K562 (cell line): ENCODE data around the gene ITIH3. TPM values are rescaled to one million over a fixed set of nuclear protein-coding genes. Genes with fewer than 3 reads are reported as not detected.
A peak's percentile ranks its signal among the peaks of the same experiment; 100 is the strongest.

Experiments used
- ATAC-seq: fragments of 200-7000 bp; cut with Tn5 transposase; 3 replicates; pipeline ENCODE4 v1.9.1; 2020; ENCODE audit warnings: moderate library complexity
- BruUV-seq: library from RNA; stranded (reverse); fragments of 400-500 nt; replicated peaks from 2 replicates; lab custom pipeline; 2021; lab: Mats Ljungman, UMichigan
- CTCF ChIA-PET: fragments of 300-600 bp; formaldehyde crosslinking; extraction: SDS; loops from one replicate; lab custom pipeline; 2021; ENCODE audit warnings: low intra/inter-chr PET ratio; lab: Yijun Ruan, JAX
- POLR2A ChIA-PET: fragments of 300-600, 350-650 bp; sonication (Branson Sonifier 250); formaldehyde crosslinking; extraction: SDS; loops from one replicate; lab custom pipeline; 2021; ENCODE audit warnings: antibody characterized with exemption, inconsistent platforms; lab: Yijun Ruan, JAX
- DNase-seq, 4 experiments: peaks; one replicate each; pipeline versions ENCODE4 v3.0.0 to v3.0.0-alpha.2; 2011 to 2018; ENCODE audit warnings: low spot score in 3 of 4, mixed read lengths in 3 of 4; ENCODE audit errors: extremely low read depth in 1 of 4
- FAIRE-seq: peaks from 2 replicates; lab custom pipeline; 2011; peaks lifted over from hg19 to GRCh38; lab: Jason Lieb, UNC
- H2AFZ ChIP-seq: 2 replicates; pipeline ENCODE4 v1.6.0; 2011; ENCODE audit warnings: low read depth, low read length, control low read depth, inconsistent platforms
- H3K27ac ChIP-seq: fragments of 200-600 bp; 3 replicates; pipeline ENCODE4 v1.8.0; 2011; ENCODE audit warnings: low read depth, mild to moderate bottlenecking, control low read depth, inconsistent platforms, low read length, moderate library complexity, mixed read lengths; ENCODE audit errors: extremely low read depth
- H3K27me3 ChIP-seq, 2 experiments: fragments of 300-600 bp in 1 of 2; 2 replicates in 1 of 2; 3 replicates in 1 of 2; pipeline versions ENCODE4 v1.6.0 to v1.8.0; 2011; ENCODE audit warnings: inconsistent platforms in 2 of 2, low read length in 2 of 2, mild to moderate bottlenecking in 1 of 2, mixed read lengths in 1 of 2, moderate library complexity in 1 of 2; ENCODE audit not compliant: control insufficient read depth in 2 of 2, insufficient read depth in 2 of 2
- H3K36me3 ChIP-seq: fragments of 300-600 bp; 3 replicates; pipeline ENCODE4 v1.8.0; 2011; ENCODE audit warnings: mild to moderate bottlenecking, low read length, inconsistent platforms; ENCODE audit not compliant: control insufficient read depth, insufficient read depth
- H3K4me1 ChIP-seq, 2 experiments: fragments of 200-600 bp in 1 of 2; replicated peaks in 1 of 2; 2 replicates in 1 of 2; 3 replicates in 1 of 2; pipeline versions ENCODE4 v1.5.1 to v1.8.0; 2011; ENCODE audit warnings: inconsistent platforms in 2 of 2, low read length in 2 of 2, mild to moderate bottlenecking in 1 of 2, mixed read lengths in 1 of 2, moderate library complexity in 1 of 2; ENCODE audit not compliant: control insufficient read depth in 2 of 2, insufficient read depth in 2 of 2
- H3K4me2 ChIP-seq: 2 replicates; pipeline ENCODE4 v1.6.1; 2011; ENCODE audit warnings: low read length, control low read depth, inconsistent platforms, mixed read lengths; ENCODE audit not compliant: insufficient read depth
- H3K4me3 ChIP-seq: fragments of 200-600 bp; sonication (generic), shearing (Covaris generic); 2 replicates; pipeline ENCODE4 v1.5.1; 2016; ENCODE audit warnings: control low read depth, inconsistent platforms
- H3K79me2 ChIP-seq: fragments of 200-600 bp; 3 replicates; pipeline ENCODE4 v1.8.0; 2011; ENCODE audit warnings: low read length, inconsistent platforms; ENCODE audit not compliant: control insufficient read depth, insufficient read depth
- H3K9ac ChIP-seq, 2 experiments: 2 replicates each; pipeline versions ENCODE4 v1.6.0 to v1.6.1; 2011; ENCODE audit warnings: low read depth in 2 of 2, low read length in 2 of 2, control low read depth in 1 of 2, inconsistent platforms in 1 of 2, mild to moderate bottlenecking in 1 of 2, mixed read lengths in 1 of 2; ENCODE audit not compliant: insufficient read depth in 1 of 2
- H3K9me1 ChIP-seq: one replicate; pipeline ENCODE4 v1.6.0; 2011; ENCODE audit warnings: inconsistent platforms, mild to moderate bottlenecking, low read length, moderate library complexity; ENCODE audit not compliant: control insufficient read depth, insufficient read depth
- H3K9me3 ChIP-seq: replicated peaks from 2 replicates; pipeline ENCODE4 v1.5.1; 2011; ENCODE audit warnings: low read depth, low read length, inconsistent platforms; ENCODE audit not compliant: control insufficient read depth, insufficient read depth
- H4K20me1 ChIP-seq: replicated peaks from 2 replicates; pipeline ENCODE4 v1.6.1; 2011; ENCODE audit warnings: low read length, inconsistent platforms, mixed read lengths; ENCODE audit not compliant: control insufficient read depth, insufficient read depth
- CTBP1 ChIP-seq: fragments of 450-650 bp; IDR thresholded peaks from 2 replicates; pipeline ENCODE4 v1.6.1; 2016; ENCODE audit warnings: borderline replicate concordance
- FIP1L1 ChIP-seq: fragments of 200-400 bp; formaldehyde crosslinking; IDR thresholded peaks from 2 replicates; pipeline ENCODE4 v1.6.1; 2018; ENCODE audit warnings: mild to moderate bottlenecking, low read depth, low read length; ENCODE audit not compliant: poor library complexity, severe bottlenecking
- FOXP4 ChIP-seq: sonication (generic); formaldehyde crosslinking; IDR thresholded peaks from 2 replicates; pipeline ENCODE4 v1.8.0; 2022; ENCODE audit warnings: mild to moderate bottlenecking, missing genetic modification reagents, borderline replicate concordance
- GTF3C2 ChIP-seq: IDR thresholded peaks from 3 replicates; pipeline ENCODE4 v1.6.1; 2011; ENCODE audit warnings: borderline replicate concordance, mild to moderate bottlenecking, moderate library complexity; ENCODE audit not compliant: insufficient read length; ENCODE audit errors: extremely low read depth
- KLF13 ChIP-seq: fragments of 450-650 bp; IDR thresholded peaks from 2 replicates; pipeline ENCODE4 v1.6.1; 2016; ENCODE audit warnings: missing genetic modification characterization, low read depth, mild to moderate bottlenecking, missing compliant biosample characterization, moderate library complexity, borderline replicate concordance
- MTA2 ChIP-seq: fragments of 450-650 bp; IDR thresholded peaks from 2 replicates; pipeline ENCODE4 v1.6.1; 2016; ENCODE audit warnings: low read depth
- SIN3A ChIP-seq, 2 experiments: fragments of 150-350 bp in 1 of 2; IDR thresholded peaks; 2 replicates each; pipeline ENCODE4 v1.6.1; 2011 to 2016; ENCODE audit warnings: borderline replicate concordance in 2 of 2, low read depth in 2 of 2, low read length in 2 of 2, mild to moderate bottlenecking in 2 of 2, moderate library complexity in 2 of 2; ENCODE audit not compliant: control insufficient read depth in 1 of 2
- STAG1 ChIP-seq: sonication (generic); formaldehyde crosslinking; IDR thresholded peaks from 2 replicates; pipeline ENCODE4 v1.5.0; 2020; ENCODE audit warnings: missing genetic modification reagents, borderline replicate concordance
- ZC3H4 ChIP-seq: sonication (generic); formaldehyde crosslinking; IDR thresholded peaks from 2 replicates; pipeline ENCODE4 v1.9.0; 2021; ENCODE audit warnings: missing genetic modification reagents, borderline replicate concordance
- WGBS: fragments of 100-300 bp; shearing (Covaris generic); methylation state at CpG from one replicate; pipeline ENCODE4 v1.1.6; 2016; ENCODE audit warnings: low coverage, mixed read lengths; ENCODE audit not compliant: insufficient coverage; ENCODE audit errors: missing lambda C conversion rate; 5-methylcytosine and 5-hydroxymethylcytosine counted together
- in situ Hi-C: fragments of 300-500 bp; cut with MboI; formaldehyde crosslinking; loops from 4 replicates; pipeline ENCODE4 v1.15.0; 2018; ENCODE audit warnings: inconsistent platforms, mixed read lengths
- intact Hi-C: fragments of 100-400 bp; cut with micrococcal nuclease; formaldehyde crosslinking; loops from 2 replicates; pipeline ENCODE4 v1.14.2; 2022
- polyA plus RNA-seq, 8 experiments: library from polyadenylated mRNA; depleted of rRNA in 4 of 8; stranded (reverse) in 5 of 8; unstranded in 3 of 8; fragments of >200 nt; fragmentation: Nextera tagmentation in 2 of 8; fragmentation: Illumina TruSeq in 1 of 8; extraction: Ambion mirVana in 2 of 8; extraction: Trizol in 1 of 8; gene quantifications; 2 replicates each; pipeline versions ENCODE4 v1.2.1 to v1.2.3, GENCODE V29; 2011 to 2014; ENCODE audit warnings: inconsistent platforms in 1 of 8, missing spikeins in 1 of 8
- total RNA-seq, 7 experiments: library from RNA; depleted of rRNA in 6 of 7; stranded (reverse); fragments of >200 nt in 6 of 7; fragmentation: Illumina TruSeq in 2 of 7; extraction: Trizol in 2 of 7; gene quantifications; 2 replicates each; pipeline versions ENCODE4 v1.2.1 to v1.2.3, GENCODE V29; 2011 to 2021; ENCODE audit warnings: low replicate concordance in 1 of 7
- TF ChIP-seq, protein P1 (sequence below), 3 experiments: IDR thresholded peaks in 2 of 3; conservative IDR thresholded peaks in 1 of 3; 2 replicates each; pipeline ENCODE4 v1.5.1; 2011 to 2012; ENCODE audit warnings: low read length in 3 of 3, mild to moderate bottlenecking in 3 of 3, control low read depth in 2 of 3, improper control_type of control experiment in 1 of 3, inconsistent platforms in 1 of 3, low read depth in 1 of 3, mixed read lengths in 1 of 3, moderate library complexity in 1 of 3; ENCODE audit not compliant: insufficient read depth in 2 of 3

The ITIH3 gene
- total and polyA plus RNA-seq, 9 of the 15 experiments (the other 6 are each of a cell fraction or from before 2014, with no cell fraction given) = 0.07 to 0.35 TPM; not detected in 7

DNA sequence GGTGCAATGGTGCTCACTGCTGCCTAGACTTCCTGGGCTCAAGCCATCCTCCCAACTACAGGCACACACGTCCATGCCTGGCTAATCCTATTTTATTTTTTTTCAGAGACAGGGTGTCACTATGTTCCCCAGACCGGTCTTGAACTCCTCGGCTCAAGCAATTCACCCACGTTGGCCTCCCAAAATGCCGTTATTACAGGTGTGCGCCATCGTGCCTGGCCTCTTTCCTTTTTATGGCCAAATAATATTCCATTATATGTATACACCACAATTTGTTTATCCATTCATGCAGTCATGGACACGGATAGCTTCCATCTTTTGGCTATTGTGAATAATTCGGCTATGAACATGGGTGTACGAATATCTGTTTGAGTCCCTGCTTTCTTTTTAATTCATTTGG lies 22.9 kb upstream of the ITIH3 start:
- ChIA-PET CTCF (interaction anchor here (0.7 kb wide), 1 partner anchor 376 kb away, joined by 6 read pairs; no protein-coding TSS in a partner anchor), POLR2A (interaction anchor here (0.6 to 1.5 kb wide), 3 partner anchors 11 to 30 kb away, joined by 3 to 7 read pairs (median 3); no protein-coding TSS in a partner anchor)
- peak overlapping the region; percentile 94; the same call in 1 of the 2 replicates for H2AFZ ChIP-seq
- no peaks in the 10 kb centered on the region for H3K9me1 ChIP-seq
- FAIRE-seq = no peak
- TF ChIP-seq KLF13 (tag) (no peak), SIN3A (IDR thresholded peaks at IDR 0.05; ENCODE audit: borderline replicate concordance in 2 of 2, control insufficient read depth in 1 of 2, low read depth in 2 of 2, low read length in 2 of 2) (no peak), ZC3H4 (CRISPR knock-in tag) (no peak), FOXP4 (no peak), MTA2 (no peak), GTF3C2 (no peak), STAG1 (CRISPR knock-in tag) (no peak), FIP1L1 (no peak), CTBP1 (no peak)
- TF ChIP-seq, protein P1, sequence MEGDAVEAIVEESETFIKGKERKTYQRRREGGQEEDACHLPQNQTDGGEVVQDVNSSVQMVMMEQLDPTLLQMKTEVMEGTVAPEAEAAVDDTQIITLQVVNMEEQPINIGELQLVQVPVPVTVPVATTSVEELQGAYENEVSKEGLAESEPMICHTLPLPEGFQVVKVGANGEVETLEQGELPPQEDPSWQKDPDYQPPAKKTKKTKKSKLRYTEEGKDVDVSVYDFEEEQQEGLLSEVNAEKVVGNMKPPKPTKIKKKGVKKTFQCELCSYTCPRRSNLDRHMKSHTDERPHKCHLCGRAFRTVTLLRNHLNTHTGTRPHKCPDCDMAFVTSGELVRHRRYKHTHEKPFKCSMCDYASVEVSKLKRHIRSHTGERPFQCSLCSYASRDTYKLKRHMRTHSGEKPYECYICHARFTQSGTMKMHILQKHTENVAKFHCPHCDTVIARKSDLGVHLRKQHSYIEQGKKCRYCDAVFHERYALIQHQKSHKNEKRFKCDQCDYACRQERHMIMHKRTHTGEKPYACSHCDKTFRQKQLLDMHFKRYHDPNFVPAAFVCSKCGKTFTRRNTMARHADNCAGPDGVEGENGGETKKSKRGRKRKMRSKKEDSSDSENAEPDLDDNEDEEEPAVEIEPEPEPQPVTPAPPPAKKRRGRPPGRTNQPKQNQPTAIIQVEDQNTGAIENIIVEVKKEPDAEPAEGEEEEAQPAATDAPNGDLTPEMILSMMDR (IDR thresholded peaks at IDR 0.05 in 2 of 3, conservative IDR thresholded peaks at IDR 0.05 in 1 of 3; ENCODE audit: insufficient read depth in 2 of 3, low read depth in 1 of 3, low read length in 3 of 3) = no peak
- DNase-seq = no peak
- H3K9ac ChIP-seq = peak overlapping the region in 1 of 2 experiments; percentile 83; a peak in 2 of 4 replicates
- in situ Hi-C loops = no loop called here
- peaks cover 3 to 4% of the 10 kb centered on the region in 2 experiments; a peak in 2 of 5 replicates for H3K4me1 ChIP-seq
- no peak overlapping the region for H3K4me3 ChIP-seq
- H3K79me2 ChIP-seq = peaks cover 24% of the 10 kb centered on the region
- H3K27ac ChIP-seq = peak overlapping the region; percentile 88
- intact Hi-C loops = no loop called here
- BruUV-seq = no TSS peak
- no peaks in the 10 kb centered on the region for H4K20me1 ChIP-seq
- no peak for ATAC-seq
- peaks cover 7% of the 10 kb centered on the region; the same call in 1 of the 3 replicates for H3K36me3 ChIP-seq
- no peaks in the 10 kb centered on the region for H3K9me3 ChIP-seq
- 85% methylated on average over 9 of the region's 10 CpGs for WGBS
- no peaks in the 10 kb centered on the region for H3K27me3 ChIP-seq
- 0 out of 2 replicates have a peak overlapping the region, but pooled peaks have one; percentile 93 for H3K4me2 ChIP-seq
